GM21447 (cell line): ENCODE results near the gene CALHM4.
"Not testable (repeated sequence)": the region's sequence is repeated elsewhere in the genome, so short reads cannot be mapped to it uniquely, and the experiment has no call there.

ENCODE experiments used
- ATAC-seq: cut with Tn5 transposase; IDR thresholded peaks from one replicate; pipeline ENCODE4 v1.9.1; 2021; ENCODE audit not compliant: unreplicated experiment

Gene CALHM4

GRCh38 chr6:116572162-116572561 lies 18.6 kb downstream of the CALHM4 start:
- ATAC-seq = no peak

- no peak for ATAC-seq
Measured at GRCh38 chr6:116575227-116575626, 21.7 kb downstream of the CALHM4 start.

GRCh38 chr6:116577486-116577885 lies 23.9 kb downstream of the CALHM4 start:
- ATAC-seq = no peak

GRCh38 chr6:116578335-116578734 lies 24.8 kb downstream of the CALHM4 start:
- no peak for ATAC-seq

- no peak for ATAC-seq
Measured at GRCh38 chr6:116579143-116579542, 25.6 kb downstream of the CALHM4 start.

GRCh38 chr6:116580198-116580597 lies 26.6 kb downstream of the CALHM4 start:
- ATAC-seq = no peak

GRCh38 chr6:116586276-116586675 lies 32.7 kb downstream of the CALHM4 start:
- no peak for ATAC-seq

- no peak for ATAC-seq
Measured at GRCh38 chr6:116586738-116587137, 33.2 kb downstream of the CALHM4 start.

GRCh38 chr6:116595247-116595646 lies 41.7 kb downstream of the CALHM4 start:
- no peak for ATAC-seq

GRCh38 chr6:116596815-116597214 lies 43.3 kb downstream of the CALHM4 start:
- no peak for ATAC-seq

GRCh38 chr6:116603916-116604315 lies 50.4 kb downstream of the CALHM4 start:
- not testable (repeated sequence) for ATAC-seq

GRCh38 chr6:116604868-116605267 lies 51.3 kb downstream of the CALHM4 start:
- ATAC-seq = not testable (repeated sequence)

GRCh38 chr6:116605935-116606334 lies 52.4 kb downstream of the CALHM4 start:
- no peak for ATAC-seq
